HG02798 (cell line): ENCODE data around the gene ANP32D.
"Not testable (repeated sequence)": the region's sequence is repeated elsewhere in the genome, so short reads cannot be mapped to it uniquely, and the experiment has no call there.

Source experiments
- ATAC-seq: cut with Tn5 transposase; IDR thresholded peaks from one replicate; pipeline ENCODE4 v1.9.1; 2021; ENCODE audit warnings: mild to moderate bottlenecking; ENCODE audit not compliant: unreplicated experiment, poor library complexity

ANP32D gene

DNA sequence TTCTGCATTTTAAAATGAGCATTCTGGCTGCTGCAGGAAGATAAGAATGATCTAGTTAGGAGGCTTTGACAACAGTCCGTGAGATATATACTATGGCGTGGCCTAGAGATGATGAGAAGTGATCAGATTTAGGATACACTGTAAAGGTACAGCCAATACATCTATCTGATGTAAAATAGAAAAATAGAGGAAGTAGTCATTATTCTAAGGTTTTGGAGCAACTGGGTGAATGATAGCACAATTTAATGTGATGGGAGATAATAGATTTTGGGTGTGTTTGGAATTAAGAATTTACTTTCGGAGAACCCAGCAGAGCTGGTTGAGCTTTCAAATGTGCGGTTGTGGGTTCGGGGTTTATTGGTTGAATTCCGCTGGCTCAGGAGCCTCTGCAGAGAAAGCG is at the start of gene ANP32D:
Gene ANP32D, plus strand, starts transcription at position 301 of the 400 bp plus-strand sequence. CDS start 106 bp downstream, outside the sequence.
- ATAC-seq: no peak

DNA sequence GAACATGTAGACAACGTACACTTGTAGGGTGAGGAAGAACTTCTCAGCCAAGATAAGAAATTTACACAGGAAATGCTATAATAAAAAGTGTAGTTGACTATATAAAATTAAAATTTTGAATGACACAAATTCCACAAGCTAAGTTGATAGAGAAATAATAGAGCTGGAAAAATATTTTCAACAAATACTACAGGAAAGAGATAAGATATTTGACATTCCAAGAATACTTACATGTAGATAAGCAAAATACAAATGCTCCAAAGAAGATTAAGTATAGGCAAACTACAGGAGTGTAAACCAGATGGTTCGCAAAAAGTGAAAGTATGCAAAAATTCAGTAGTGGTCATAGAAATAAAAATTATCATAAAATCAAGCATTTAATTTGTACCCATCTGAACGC is 49.2 kb upstream of the ANP32D start:
- ATAC-seq: no peak

DNA sequence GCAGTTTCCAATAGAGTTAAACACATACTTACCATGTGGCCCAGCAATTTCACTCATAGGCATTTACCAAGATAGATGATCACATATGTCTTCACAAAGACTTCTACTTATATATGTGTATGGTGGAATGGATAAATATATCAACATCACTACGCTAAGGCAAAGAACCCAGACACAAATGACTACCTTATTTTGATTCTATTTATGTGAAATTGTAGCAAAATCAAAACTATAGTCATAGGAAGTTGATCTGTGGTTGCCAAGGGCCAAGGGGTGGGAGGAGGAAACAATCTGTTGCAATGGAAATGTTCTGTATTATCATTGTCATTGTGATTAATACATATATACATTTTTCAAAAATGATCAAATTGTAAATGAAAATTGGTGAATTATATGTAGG is 47.7 kb upstream of the ANP32D start:
- no peak for ATAC-seq

DNA sequence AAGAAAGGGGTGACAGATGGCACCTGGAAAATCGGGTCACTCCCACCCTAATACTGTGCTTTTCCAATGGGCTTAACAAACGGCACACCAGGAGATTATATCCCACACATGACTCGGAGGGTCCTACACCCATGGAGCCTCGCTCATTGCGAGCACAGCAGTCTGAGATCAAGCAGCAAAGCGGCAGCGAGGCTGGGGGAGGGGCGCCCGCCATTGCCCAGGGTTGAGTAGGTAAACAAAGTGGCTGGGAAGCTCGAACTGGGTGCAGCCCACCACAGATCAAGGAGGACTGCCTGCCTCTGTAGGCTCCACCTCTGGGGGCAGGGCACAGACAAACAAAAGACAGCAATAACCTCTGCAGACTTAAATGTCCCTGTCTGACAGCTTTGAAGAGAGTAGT is 38.3 kb upstream of the ANP32D start:
- ATAC-seq: not testable (repeated sequence)

DNA sequence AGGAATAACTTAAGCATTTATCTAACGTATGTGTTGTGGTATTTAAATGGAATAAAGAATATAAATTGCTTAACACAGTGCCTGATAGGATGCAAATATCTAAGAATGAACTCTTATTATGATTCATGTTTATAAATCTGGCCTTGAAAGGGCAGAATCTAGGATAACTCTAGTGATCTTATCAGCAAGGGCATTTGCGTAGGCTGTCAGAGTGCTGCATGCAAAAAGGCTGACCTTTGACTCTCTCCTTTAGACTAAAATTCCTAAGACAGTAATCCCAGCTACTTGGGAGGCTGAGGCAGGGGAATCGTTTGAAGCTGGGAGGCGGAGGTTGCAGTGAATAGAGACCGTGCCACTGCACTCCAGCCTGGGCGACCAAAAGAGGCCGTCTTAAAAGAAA is 31.3 kb upstream of the ANP32D start:
- no peak for ATAC-seq

DNA sequence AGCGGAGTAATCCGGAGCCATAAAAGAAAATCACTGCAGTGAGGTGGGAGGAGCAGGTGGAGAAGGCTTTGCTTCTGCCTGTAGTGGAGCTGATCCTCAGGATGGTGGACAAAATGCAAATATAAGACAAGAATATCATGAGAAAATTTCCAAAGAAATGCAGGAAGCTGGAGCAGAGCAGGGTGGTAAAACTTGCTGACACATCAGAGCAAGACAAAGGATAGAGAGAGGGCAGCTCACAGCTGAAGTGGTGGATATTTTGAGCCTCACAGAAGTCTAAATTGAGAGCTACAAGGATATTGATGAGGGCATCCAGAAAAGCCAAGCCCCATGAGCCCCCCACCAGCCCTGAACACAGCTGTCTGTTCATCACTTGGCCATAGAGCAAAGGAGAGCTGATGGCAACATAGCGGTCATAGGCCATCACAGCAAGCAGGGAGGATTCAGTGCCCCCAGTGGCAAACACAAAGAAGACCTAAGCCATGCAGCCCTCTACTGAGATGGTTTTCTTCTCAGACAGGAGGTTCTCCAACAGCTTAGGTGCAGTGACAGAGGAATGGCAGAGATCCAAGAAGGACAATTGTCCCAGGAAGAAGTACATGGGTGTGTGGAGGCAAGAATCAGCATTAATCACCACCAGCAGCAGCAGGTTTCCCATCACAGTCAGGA is 30.0 kb upstream of the ANP32D start:
- ATAC-seq: peak; percentile 39

DNA sequence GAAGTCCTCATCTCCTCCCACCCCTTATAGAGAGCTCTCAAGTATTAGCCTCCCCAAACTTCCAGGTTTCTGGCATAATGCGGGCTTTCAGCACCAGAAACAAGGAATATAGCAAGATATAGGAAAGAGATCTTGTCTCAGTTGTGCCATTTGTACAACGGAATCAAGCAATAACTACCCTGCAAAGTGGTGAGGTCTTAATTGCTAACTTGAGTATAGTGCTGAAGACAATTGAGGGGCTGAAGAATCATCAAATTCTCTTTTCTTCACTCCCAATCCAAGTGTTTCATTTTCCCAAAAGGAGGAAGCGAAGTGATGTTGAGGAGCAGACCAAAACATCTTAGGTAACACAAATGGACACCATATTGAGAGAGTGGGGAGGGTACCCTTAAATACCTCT is 26.8 kb upstream of the ANP32D start:
- no peak for ATAC-seq

DNA sequence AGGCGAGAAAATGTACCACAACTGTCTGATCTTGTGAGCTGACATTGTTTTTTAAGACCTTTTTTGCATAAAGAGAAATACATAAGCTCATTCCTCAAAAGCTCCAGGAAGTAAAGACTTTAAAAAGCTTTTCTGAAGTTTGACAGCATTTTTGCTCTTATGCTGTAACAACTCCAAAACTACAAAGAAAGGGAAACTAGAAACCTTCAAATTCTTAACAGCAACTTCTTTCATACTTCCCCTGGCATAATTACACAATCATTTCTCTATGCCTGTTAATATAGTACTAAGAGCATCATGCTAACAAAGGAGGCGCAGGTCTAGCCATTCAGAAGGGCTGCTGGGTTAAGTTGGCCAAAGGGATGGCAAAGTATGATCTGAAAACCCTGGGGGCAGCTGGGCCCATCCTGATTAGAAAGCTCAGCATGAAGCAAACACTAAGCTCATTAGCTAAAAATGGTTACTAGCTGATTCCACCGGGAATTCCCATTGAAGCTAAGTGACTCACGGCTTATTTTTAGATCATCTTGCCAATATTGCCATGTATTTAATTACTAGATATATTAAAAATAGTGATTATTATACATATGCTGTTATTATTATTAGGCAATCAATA is 26.1 kb upstream of the ANP32D start:
- no peak for ATAC-seq

DNA sequence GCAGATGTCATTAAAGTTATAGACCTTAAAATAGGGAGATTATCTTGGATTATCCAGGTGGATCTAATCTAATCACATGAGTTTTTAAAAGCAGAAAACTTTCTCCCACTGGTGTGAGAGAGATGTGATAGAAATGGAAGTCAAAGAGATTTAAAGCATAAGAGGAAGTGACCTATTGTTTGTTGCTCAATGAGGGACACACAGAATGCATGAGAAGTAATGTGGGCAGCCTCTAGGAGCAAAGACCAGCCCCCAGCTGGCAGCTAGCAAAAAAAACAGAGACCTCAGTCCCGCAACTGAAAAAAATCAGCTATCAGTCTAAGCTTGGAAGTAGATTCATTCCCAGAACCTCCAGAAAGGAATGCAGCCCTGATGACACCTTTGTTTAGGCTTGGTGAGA is 24.6 kb upstream of the ANP32D start:
- ATAC-seq: no peak

DNA sequence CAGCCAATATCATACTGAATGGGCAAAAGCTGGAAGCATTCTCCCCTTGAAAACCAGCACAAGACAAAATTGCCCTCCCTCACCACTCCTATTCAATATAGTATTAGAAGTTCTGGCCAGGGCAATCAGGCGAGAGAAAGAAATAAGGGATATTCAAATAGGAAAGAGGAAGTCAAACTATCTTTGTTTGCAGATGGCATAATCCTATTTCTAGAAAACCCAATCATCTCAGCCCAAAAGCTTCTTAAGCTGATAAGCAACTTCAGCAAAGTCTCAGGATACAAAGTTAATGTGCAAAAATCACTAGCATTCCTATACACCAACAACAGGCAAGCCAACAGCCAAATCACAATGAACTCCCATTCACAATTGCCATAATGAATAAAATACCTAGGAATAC is 21.0 kb upstream of the ANP32D start:
- no peak for ATAC-seq

DNA sequence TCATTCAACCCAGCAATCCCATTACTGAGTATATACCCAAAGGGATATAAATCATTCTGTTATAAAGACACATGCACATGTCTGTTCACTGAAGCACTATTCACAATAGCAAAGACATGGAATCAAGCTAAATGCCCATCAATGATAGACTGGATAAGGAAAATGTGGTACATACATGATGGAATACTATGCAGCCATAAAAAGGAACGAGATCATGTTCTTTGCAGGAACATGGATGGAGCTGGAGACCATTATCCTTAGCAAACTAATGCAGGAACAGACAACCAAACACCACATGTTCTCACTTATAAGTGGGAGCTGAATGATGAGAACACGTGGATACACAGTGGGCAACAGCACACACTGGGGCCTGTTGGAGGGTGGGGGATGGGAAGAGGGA is 19.4 kb upstream of the ANP32D start:
- not testable (repeated sequence) for ATAC-seq

DNA sequence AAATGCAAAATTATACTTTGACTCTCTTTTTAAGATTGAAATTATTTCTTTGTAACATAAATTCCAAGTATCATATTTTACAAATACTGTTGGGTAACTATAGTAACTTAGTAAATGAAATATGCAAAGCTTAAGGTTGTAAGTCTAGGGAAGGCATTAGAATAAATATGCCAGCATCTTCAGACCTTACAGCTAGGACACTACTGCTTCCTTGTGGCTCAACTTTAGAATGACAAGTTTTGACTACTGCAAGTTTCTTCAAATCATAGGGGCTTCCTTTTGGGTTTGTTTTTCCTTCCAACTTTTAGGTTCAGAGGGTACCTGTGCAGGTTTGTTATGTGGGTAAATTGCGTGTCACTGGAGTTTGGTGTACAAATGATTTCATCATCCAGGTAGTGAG is 17.7 kb upstream of the ANP32D start:
- ATAC-seq: no peak

DNA sequence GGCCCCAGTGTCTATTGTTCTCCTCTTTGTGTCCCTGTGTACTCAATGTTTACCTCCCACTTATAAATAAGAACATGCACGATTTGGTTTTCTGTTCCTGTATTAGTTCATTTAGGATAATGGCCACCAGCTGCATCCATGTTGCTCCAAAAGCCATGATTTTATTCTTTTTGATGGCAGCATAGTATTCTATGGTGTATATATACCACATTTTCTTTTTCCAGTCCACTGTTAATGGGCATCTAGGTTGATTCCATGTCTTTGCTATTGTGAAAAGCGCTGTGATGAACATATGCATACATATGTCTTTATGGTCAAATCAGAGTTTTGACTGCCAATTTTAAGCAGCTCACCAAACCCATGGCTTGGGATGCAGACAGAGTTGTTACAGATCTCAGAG is 17.2 kb upstream of the ANP32D start:
- ATAC-seq: no peak

DNA sequence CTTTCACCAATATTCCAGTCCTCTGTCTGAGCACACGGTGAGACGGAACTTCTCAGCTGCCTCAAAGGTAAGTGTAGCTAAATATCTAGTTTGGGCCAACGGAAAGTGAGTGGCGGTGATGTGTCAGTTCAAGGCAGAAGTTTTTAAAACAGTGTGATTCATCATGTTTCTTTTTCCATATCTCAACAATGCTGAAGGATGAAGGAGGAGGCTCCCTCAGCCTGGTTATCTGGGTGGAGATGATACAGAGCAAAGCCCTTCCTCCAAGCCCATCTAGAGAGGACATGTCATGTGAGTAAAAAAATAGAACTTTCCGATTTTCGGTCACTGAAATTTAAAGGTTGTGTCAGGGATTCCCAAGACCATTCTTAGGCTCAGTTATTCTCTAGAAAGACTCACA is 13.1 kb upstream of the ANP32D start:
- no peak for ATAC-seq

DNA sequence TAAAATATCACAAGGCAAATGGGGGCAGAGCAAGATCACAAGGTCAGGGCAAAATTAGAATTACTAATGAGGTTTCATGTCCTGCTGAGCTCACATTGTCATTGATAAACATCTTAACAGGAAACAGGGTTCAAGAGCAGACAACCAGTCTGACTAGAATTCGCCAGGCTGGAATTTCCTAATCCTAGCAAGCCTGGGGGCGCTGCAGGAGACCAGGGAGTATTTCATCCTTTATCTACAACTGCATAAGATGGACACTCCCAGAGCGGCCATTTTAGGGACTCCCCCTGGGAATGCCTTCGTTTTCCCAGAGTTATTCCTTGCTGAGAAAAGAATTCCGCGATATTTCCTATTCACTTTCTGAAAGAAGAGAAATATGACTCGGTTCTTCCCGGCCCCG is 3.3 kb upstream of the ANP32D start:
- ATAC-seq: not testable (repeated sequence)

DNA sequence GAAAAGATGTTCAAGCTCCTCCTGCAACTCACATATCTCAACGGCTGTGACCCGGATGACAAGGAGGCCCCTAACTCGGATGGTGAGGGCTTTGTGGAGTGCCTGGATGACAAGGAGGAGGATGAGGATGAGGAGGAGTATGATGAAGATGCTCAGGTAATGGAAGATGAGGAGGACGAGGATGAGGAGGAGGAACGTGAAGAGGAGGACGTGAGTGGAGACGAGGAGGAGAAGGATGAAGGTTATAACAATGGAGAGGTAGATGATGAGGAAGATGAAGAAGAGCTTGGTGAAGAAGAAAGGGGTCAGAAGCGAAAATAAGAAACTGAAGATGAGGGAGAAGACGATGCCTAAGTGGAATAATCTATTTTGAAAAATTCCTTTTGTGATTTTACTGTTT is 702 bp downstream of the ANP32D start:
- no peak for ATAC-seq

DNA sequence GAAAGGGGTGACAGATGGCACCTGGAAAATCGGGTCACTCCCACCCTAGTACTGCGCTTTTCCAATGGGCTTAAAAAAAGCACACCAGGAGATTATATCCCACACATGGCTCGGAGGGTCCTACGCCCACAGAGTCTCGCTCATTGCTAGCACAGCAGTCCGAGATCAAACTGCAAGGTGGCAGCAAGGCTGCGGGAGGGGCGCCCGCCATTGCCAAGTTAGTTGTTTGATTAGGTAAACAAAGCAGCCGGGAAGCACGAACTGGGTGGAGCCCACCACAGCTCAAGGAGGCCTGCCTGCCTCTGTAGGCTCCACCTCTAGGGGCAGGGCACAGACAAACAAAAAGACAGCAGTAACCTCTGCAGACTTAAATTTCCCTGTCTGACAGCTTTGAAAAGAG is 2.1 kb downstream of the ANP32D start:
- not testable (repeated sequence) for ATAC-seq

DNA sequence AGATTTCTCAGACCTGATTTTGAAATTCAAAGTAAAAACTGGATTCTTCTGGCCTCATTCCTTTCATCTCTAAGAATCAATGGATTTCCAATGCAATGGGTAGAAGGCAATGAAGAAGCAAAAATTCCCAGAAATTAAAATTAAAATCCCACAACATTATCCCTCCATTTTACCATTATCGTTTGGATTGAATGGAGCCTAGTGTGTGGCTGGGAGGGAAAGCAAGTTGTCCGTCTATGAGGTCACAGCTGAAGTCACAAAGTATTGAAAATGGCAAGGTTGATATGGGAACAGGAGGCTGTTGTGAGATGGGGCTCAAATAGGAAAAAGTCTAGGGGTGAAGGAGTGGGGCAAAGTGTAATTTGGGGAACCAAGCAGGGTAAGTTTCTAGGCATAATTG is 9.8 kb downstream of the ANP32D start, which contains the start of gene C12orf54:
Gene C12orf54, plus strand, starts transcription at position 301 of the 400 bp plus-strand sequence. CDS start 799 bp downstream, outside the sequence.
- ATAC-seq: no peak

DNA sequence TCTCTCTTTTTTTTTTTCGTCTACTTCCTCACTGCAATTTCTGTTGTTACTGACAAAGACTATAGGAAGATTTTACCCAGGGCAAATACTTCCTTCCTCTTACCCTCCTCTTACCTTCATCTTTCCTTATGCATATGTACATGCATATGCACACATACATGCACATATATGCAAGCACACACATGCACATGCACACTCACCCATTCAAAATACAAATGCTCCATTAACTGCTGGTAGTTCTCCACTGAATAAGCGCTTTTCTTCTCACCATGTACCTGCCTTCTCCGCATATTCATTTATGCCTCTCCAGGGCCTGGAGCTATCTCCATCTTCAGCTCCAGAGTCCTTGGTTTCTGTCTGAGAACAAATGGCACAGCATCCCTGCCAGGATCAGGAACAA is 10.6 kb downstream of the ANP32D start:
- no peak for ATAC-seq

DNA sequence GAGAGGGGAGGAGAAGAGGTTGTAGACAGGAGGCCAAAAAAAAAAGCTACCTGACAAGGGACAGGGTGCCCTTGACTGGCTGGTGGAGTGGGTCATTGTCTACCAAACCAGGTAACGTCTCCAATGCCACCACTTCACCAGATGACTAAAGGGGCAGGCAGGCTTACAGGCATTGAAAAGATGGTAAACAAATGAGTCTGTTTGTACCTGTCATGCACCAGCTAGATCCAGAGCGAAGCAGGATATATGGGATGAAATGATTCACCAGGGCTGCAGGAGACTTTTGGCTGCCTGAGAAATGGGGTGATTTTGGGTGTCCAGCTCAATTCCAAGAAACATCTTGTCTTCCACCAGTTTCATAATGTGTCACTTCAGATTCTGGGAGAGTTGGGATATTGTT is 13.9 kb downstream of the ANP32D start:
- ATAC-seq: no peak

DNA sequence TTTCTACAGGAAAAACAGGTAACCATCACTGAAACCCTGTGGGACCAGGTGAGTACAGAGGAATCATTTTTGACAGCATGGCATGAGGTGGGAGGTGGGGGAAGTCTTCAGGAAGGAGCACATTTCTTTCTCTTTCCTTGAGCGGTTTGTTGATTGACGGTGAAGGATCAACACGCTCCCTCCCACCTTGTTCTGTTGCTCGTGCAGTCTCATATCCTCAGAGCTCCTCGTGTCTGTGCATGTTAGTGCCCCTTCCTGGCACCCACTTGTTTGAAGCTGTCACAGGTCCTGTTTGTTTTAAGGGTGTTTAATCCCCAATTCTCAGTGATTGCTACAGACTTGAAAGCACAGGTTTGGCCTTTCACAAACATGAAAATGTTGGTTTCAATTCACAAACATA is 14.3 kb downstream of the ANP32D start:
- ATAC-seq: no peak

DNA sequence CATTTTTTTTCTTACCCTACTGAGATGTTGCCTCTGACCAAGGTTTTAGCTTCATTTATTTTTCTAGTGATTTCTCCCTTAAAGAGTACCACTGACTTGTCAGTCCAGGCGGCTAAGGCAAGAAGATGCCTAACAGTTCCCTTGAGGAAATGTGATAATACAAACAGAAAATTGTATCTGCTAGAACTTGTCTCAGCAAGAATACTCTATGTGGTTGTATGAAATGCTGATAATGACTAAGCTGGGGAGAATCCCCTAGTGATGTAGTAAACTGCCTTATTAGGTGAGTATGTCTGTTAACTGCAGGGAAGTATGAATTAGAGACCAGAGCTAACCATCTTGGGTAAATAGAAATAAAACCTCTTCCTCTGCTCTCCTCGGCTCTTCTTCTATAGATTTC is 16.7 kb downstream of the ANP32D start:
- peak; percentile 93 for ATAC-seq
